Right atrium auricular region (tissue), 2 donors: ENCODE data around the gene SLC9C2. TPM values are rescaled to one million over a fixed set of nuclear protein-coding genes. Genes with fewer than 3 reads are reported as not detected.
"Not testable (repeated sequence)": the region's sequence is repeated elsewhere in the genome, so short reads cannot be mapped to it uniquely, and the experiment has no call there.

Experiments
- DNase-seq: peaks from one replicate; pipeline ENCODE4 v3.0.0-alpha.2; 2019; ENCODE audit warnings: low spot score
- H3K27ac ChIP-seq, 2 donors: fragments of 200-600 bp; sonication (generic); 1 replicate in 1 of 2; 2 replicates in 1 of 2; pipeline ENCODE4 v1.5.1; 2016 to 2019
- H3K27me3 ChIP-seq, 2 donors: fragments of 200-600 bp; sonication (generic); one replicate each; pipeline versions ENCODE4 v1.5.1 to v1.6.0; 2017 to 2019
- H3K36me3 ChIP-seq: fragments of 200-600 bp; sonication (generic); one replicate; pipeline ENCODE4 v1.5.1; 2016
- H3K4me1 ChIP-seq, 2 donors: fragments of 200-600 bp; sonication (generic); one replicate each; pipeline versions ENCODE4 v1.5.1 to v1.6.0; 2017 to 2019
- H3K4me3 ChIP-seq, 2 donors: fragments of 200-600 bp; sonication (generic); 1 replicate in 1 of 2; 2 replicates in 1 of 2; pipeline ENCODE4 v1.5.1; 2017 to 2019; ENCODE audit warnings: mild to moderate bottlenecking in 1 of 2, moderate library complexity in 1 of 2
- H3K9me3 ChIP-seq, 2 donors: fragments of 200-600 bp; sonication (generic); one replicate each; pipeline ENCODE4 v1.5.1; 2019
- total RNA-seq, 2 donors: library from RNA; depleted of rRNA; stranded (reverse); fragments of >200 nt; gene quantifications; one replicate each; pipeline ENCODE4 v1.1.0, GENCODE V29; 2016
- TF ChIP-seq, protein P1 (sequence below), 2 donors: fragments of 200-600 bp; sonication (generic); IDR thresholded peaks; one replicate each; pipeline ENCODE4 v1.5.1; 2019; ENCODE audit warnings: antibody characterized with exemption in 2 of 2

SLC9C2 gene
- total RNA-seq, 2 donors from 2014 or later: 0.24 TPM; not detected in 1

DNA sequence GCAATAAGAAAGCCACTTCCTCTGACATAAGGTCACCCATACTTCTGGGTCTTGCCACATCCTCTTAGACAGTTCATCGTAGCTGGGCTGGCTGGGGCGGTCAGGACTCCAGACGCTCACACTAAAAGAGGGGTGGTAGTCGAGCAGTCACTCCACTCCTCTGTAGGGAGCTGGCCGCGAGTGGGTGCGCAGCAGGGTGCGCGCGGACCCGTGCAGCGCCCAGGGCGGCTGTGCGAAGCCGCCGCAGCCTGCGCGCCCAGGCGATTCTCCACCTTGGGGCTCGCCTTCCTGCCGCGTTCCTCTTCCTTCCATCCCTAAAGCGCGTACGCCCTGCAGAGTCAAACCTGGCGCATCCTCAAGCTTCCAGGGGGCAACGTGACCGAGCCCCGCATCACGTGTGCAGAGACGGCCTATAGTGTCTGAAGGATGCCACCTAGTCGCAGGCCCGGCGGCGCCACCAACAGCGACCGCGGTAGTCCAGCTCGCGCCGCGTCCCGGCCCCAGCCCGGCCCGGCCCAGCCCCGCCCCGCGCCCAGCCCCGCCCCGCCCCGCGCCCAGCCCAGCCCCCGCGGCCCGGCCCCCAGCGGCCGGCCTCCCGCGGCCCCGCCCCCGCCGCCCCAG is 126.1 kb downstream of the SLC9C2 start:
- peak; percentile 94 for DNase-seq
- Histone ChIP-seq H3K36me3 (peaks cover 22% of the 10 kb centered on the region), H3K27ac (peak overlapping the region; percentile 95 to 100), H3K4me1 (peaks cover 0 to 62% of the 10 kb centered on the region in 2 donors), H3K27me3 (no peaks in the 10 kb centered on the region), H3K4me3 (peak overlapping the region; percentile 82 to 91), H3K9me3 (no peaks in the 10 kb centered on the region)
- TF ChIP-seq, protein P1, sequence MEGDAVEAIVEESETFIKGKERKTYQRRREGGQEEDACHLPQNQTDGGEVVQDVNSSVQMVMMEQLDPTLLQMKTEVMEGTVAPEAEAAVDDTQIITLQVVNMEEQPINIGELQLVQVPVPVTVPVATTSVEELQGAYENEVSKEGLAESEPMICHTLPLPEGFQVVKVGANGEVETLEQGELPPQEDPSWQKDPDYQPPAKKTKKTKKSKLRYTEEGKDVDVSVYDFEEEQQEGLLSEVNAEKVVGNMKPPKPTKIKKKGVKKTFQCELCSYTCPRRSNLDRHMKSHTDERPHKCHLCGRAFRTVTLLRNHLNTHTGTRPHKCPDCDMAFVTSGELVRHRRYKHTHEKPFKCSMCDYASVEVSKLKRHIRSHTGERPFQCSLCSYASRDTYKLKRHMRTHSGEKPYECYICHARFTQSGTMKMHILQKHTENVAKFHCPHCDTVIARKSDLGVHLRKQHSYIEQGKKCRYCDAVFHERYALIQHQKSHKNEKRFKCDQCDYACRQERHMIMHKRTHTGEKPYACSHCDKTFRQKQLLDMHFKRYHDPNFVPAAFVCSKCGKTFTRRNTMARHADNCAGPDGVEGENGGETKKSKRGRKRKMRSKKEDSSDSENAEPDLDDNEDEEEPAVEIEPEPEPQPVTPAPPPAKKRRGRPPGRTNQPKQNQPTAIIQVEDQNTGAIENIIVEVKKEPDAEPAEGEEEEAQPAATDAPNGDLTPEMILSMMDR (IDR thresholded peaks at IDR 0.05): no peak

DNA sequence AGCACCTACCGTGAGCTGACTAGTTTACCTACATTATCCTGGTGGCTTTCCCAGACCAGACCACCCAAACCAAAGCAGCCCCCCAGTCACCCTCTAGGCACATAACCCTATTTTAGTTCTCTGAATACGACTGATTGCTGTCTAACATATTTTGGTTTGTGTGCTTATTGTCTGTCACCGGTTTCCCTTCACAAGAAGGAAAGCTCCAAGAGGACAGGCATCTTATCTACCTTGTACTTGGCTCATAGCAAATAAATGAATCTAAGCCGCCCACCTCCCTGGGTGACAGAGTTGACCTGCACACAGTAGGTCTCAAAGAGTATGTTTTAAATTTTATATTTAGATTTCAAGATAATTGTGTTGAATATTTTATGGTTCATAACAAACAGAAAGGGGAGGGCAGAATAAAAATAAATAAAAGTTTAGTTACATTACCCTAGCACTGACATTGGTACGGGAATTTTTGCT is 126.6 kb downstream of the SLC9C2 start:
- DNase-seq: no peak
- Histone ChIP-seq H3K27me3 (no peaks in the 10 kb centered on the region), H3K27ac (peak overlapping the region; percentile 95 to 100), H3K4me1 (peaks cover 0 to 58% of the 10 kb centered on the region in 2 donors), H3K36me3 (peaks cover 17% of the 10 kb centered on the region), H3K9me3 (no peaks in the 10 kb centered on the region), H3K4me3 (peak overlapping the region; percentile 82 to 91)
- TF ChIP-seq, protein P1 (IDR thresholded peaks at IDR 0.05): no peak

DNA sequence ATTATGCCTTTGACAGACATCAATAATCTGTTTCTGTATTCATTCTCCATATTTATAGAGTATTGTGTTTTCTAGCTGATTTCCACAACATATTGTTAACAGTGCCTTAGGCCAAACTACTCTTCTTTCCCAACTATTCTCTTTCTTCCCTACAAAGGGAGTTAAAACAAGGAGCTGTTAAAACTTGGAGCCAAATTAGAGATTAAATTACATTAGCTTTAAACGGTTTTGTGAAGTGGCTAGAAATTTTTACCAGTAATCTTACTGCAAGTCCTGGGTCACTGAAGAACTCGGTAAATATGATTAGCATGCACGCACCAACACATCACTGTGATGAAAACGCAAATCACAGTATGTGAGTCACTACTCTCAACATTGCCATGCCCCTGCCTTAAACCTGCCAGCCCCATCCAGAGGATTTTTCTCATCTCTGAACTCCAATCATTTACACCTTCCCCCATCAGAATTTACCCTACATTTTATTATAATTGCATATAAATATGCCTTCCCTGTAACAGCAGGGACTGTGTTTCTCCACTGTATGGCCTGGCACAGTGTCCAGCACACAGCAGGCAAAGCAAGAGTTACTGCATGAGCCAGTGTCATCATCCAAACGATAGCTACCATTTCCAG is 127.2 kb downstream of the SLC9C2 start:
- Histone ChIP-seq H3K27ac (peak overlapping the region; percentile 95 to 100), H3K36me3 (peaks cover 11% of the 10 kb centered on the region), H3K4me1 (peaks cover 0 to 52% of the 10 kb centered on the region in 2 donors), H3K9me3 (no peaks in the 10 kb centered on the region), H3K27me3 (no peaks in the 10 kb centered on the region), H3K4me3 (peak overlapping the region; percentile 82 to 91)
- TF ChIP-seq, protein P1 (IDR thresholded peaks at IDR 0.05): no peak
- no peak for DNase-seq

DNA sequence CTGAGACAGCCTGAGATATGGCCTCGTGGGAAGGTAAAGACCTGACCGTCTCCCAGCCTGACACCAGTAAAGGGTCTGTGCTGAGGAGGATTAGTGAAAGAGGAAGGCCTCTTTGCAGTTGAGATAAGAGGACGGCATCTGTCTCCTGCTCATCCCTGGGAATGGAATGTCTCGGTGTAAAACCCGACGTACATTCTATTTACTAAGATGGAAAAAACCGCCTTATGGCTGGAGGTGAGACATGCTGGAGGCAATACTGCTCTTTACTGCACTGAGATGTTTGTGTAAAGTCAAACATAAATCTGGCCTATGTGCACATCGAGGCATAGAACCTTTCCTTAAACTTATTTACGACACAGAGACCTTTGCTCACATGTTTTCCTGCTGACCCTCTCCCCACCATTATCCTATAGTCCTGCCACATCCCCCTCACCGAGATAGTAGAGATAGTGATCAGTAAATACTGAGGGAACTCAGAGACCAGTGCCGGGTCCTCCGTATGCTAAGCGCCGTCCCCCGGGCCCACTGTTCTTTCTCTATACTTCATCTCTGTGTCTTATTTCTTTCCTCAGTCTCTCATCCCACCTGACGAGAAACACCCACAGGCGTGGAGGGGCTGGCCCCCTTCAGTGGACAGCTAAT is 128.0 kb downstream of the SLC9C2 start:
- not testable (repeated sequence) for H3K27me3 ChIP-seq, DNase-seq, H3K36me3 ChIP-seq, H3K9me3 ChIP-seq
- Histone ChIP-seq H3K4me1 (peaks cover 0 to 49% of the 10 kb centered on the region in 2 donors), H3K27ac (peak overlapping the region; percentile 95 to 100), H3K4me3 (peak overlapping the region in 1 of 2 donors; percentile 91)

DNA sequence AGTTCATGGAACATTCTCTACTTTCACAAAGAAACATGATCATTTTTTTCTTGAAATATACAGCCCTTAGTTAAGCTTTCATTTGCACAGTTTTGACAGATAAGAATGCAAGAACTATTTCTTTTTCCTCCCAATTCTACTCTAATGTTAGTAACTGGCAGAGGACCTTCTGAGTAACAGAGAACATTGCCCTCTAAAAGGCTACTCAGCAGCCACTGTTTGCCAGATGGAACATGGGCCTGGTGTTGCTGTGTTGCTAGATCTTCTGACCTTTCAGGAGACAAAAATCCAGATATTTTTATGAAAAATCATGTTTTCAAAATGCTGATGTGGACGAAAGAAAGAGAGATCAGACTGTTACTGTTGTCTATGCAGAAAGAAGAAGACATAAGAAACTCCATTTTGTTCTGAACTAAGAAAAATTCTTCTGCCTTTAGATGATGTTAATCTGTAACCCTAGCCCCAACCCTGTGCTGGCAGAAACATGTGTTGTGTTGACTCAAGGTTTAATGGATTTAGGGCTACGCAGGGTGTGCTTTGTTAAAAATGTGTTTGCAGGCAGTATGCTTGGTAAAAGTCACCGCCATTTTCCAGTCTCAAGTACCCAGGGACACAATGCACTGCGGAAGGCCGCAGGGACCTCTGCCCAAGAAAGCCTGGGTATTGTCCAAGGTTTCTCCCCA is 128.6 kb downstream of the SLC9C2 start:
- Histone ChIP-seq H3K27me3 (no peaks in the 10 kb centered on the region), H3K36me3 (no peaks in the 10 kb centered on the region), H3K27ac (peak overlapping the region; percentile 95 to 100), H3K9me3 (no peaks in the 10 kb centered on the region), H3K4me1 (peaks cover 0 to 42% of the 10 kb centered on the region in 2 donors), H3K4me3 (no peak overlapping the region)
- TF ChIP-seq, protein P1 (IDR thresholded peaks at IDR 0.05): no peak
- no peak for DNase-seq
